ENCODE results near the gene C1QTNF12. TPM values are rescaled to one million over a fixed set of nuclear protein-coding genes. Genes with fewer than 3 reads are reported as not detected.

C1QTNF12 gene
- total and polyA plus RNA-seq, 2 experiments from 2014 or later = 2.1 to 3.1 TPM

DNA sequence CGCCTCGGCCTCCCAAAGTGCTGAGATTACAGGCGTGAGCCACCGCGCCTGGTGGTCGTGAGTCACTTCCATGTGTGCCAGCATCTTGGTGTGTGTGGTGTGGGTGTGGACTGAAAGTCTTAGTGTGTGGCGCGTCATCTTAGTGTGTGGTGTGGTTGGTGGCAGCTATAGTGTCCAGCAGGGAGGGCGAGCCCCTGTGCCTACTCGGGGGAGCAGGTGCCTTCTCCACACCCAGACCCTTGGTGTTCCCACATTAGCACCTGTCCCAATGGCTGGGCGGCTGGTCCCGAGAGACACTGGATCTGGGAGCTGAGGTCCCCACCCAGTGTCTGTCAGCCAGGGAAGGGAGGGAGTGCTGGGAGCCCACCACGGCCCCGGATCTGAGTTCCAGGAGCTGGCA is 36.5 kb upstream of the C1QTNF12 start:
- Histone ChIP-seq H3K4me3 (no peak overlapping the region), H3K36me3 (ENCODE audit: low read depth) (no peaks in the 10 kb centered on the region), H3K4me2 (ENCODE audit: unreplicated experiment) (no peak overlapping the region), H3K9me3 (ENCODE audit: low read depth) (no peaks in the 10 kb centered on the region), H3K79me2 (ENCODE audit: insufficient read depth) (no peaks in the 10 kb centered on the region), H3K9ac (no peak overlapping the region), H3K27me3 (replicated peaks; ENCODE audit: insufficient read depth) (no peaks in the 10 kb centered on the region), H2AFZ (no peak overlapping the region), H4K20me1 (ENCODE audit: insufficient read depth) (no peaks in the 10 kb centered on the region), H3F3A (ENCODE audit: insufficient read depth) (no peaks in the 10 kb centered on the region), H3K27ac (no peak overlapping the region), H3K9me2 (ENCODE audit: insufficient read depth) (no peaks in the 10 kb centered on the region), H3K4me1 (ENCODE audit: insufficient read depth) (no peaks in the 10 kb centered on the region)
- in situ Hi-C loops (cut with MboI) = no loop called here
- 71 to 75% methylated on average over 14 of the region's 14 CpGs for WGBS, 2 experiments (ENCODE audit: low coverage in 1 of 2, low lambda C conversion rate in 2 of 2, missing lambda C conversion rate in 2 of 2)
- TF ChIP-seq EZH2phosphoT487 (IDR thresholded peaks at IDR 0.05; ENCODE audit: insufficient read depth, low read depth) (no peak), EZH2 (IDR thresholded peaks at IDR 0.05; ENCODE audit: insufficient read depth, poor library complexity, severe bottlenecking) (no peak)
- DNase-seq = peak; percentile 56

- 42 to 44% methylated on average over 23 to 26 of the region's 26 CpGs for WGBS, 2 experiments (ENCODE audit: low coverage in 1 of 2, low lambda C conversion rate in 2 of 2, missing lambda C conversion rate in 2 of 2)
- Histone ChIP-seq H3F3A (ENCODE audit: insufficient read depth) (no peaks in the 10 kb centered on the region), H3K27me3 (replicated peaks; ENCODE audit: insufficient read depth) (no peaks in the 10 kb centered on the region), H3K27ac (no peak overlapping the region), H2AFZ (no peak overlapping the region), H3K36me3 (ENCODE audit: low read depth) (no peaks in the 10 kb centered on the region), H3K9me2 (ENCODE audit: insufficient read depth) (no peaks in the 10 kb centered on the region), H3K79me2 (ENCODE audit: insufficient read depth) (no peaks in the 10 kb centered on the region), H4K20me1 (ENCODE audit: insufficient read depth) (no peaks in the 10 kb centered on the region), H3K4me3 (no peak overlapping the region), H3K9ac (no peak overlapping the region), H3K9me3 (ENCODE audit: low read depth) (no peaks in the 10 kb centered on the region), H3K4me1 (ENCODE audit: insufficient read depth) (no peaks in the 10 kb centered on the region), H3K4me2 (ENCODE audit: unreplicated experiment) (no peak overlapping the region)
- in situ Hi-C loops (cut with MboI) = no loop called here
- TF ChIP-seq EZH2phosphoT487 (IDR thresholded peaks at IDR 0.05; ENCODE audit: insufficient read depth, low read depth) (no peak), EZH2 (IDR thresholded peaks at IDR 0.05; ENCODE audit: insufficient read depth, poor library complexity, severe bottlenecking) (no peak)
- peak; percentile 90 for DNase-seq
Measured at GRCh38 chr1:1281533-1282321, 35.2 kb upstream of the C1QTNF12 start.

DNA sequence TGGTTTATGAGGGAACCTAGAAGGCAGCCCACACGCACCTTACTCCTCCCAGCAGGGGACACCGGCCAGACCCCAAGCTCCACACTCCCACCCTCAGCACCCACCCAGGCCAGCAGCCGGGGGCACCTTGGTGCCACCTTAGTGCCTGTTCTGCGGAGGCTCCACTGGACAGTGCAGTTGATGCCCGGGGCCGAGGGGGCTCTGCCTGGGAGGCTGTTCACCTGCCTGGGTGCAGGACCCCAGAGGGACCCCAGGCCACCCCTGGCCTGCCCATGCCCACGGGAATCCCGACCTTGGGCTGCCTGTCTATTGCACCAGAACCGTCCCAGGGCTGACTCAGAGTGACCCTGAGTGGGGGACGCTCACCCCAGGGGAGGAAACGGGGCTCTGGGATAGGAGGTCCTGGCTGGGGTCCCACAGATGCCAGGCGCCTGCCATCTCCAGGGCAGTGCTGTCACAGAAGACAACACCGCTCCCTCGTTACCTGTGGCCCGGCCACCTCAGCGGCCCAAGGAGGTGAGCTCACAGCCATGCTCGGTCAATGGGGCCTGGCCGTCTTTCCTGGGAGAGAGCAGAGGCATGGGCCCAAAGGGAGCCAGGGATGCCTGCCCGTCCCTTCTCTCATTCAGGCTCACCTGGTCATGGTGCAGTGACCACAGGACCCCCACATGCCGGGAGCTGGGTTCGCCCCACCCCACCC is 34.4 kb upstream of the C1QTNF12 start:
- Histone ChIP-seq H3K36me3 (ENCODE audit: low read depth) (no peaks in the 10 kb centered on the region), H3K9ac (no peak overlapping the region), H3K9me3 (ENCODE audit: low read depth) (no peaks in the 10 kb centered on the region), H3K79me2 (ENCODE audit: insufficient read depth) (no peaks in the 10 kb centered on the region), H3K4me3 (no peak overlapping the region), H3K9me2 (ENCODE audit: insufficient read depth) (no peaks in the 10 kb centered on the region), H4K20me1 (ENCODE audit: insufficient read depth) (no peaks in the 10 kb centered on the region), H2AFZ (no peak overlapping the region), H3K27ac (no peak overlapping the region), H3K27me3 (replicated peaks; ENCODE audit: insufficient read depth) (no peaks in the 10 kb centered on the region), H3K4me1 (ENCODE audit: insufficient read depth) (no peaks in the 10 kb centered on the region), H3F3A (ENCODE audit: insufficient read depth) (no peaks in the 10 kb centered on the region), H3K4me2 (ENCODE audit: unreplicated experiment) (no peak overlapping the region)
- in situ Hi-C loops (cut with MboI) = no loop called here
- TF ChIP-seq EZH2phosphoT487 (IDR thresholded peaks at IDR 0.05; ENCODE audit: insufficient read depth, low read depth) (no peak), EZH2 (IDR thresholded peaks at IDR 0.05; ENCODE audit: insufficient read depth, poor library complexity, severe bottlenecking) (no peak)
- no peak for DNase-seq
- 88 to 92% methylated on average over 13 to 21 of the region's 21 CpGs for WGBS, 2 experiments (ENCODE audit: low coverage in 1 of 2, low lambda C conversion rate in 2 of 2, missing lambda C conversion rate in 2 of 2)

- Histone ChIP-seq H3F3A (ENCODE audit: insufficient read depth) (no peaks in the 10 kb centered on the region), H3K4me3 (no peak overlapping the region), H4K20me1 (ENCODE audit: insufficient read depth) (no peaks in the 10 kb centered on the region), H3K27me3 (replicated peaks; ENCODE audit: insufficient read depth) (no peaks in the 10 kb centered on the region), H2AFZ (no peak overlapping the region), H3K36me3 (ENCODE audit: low read depth) (no peaks in the 10 kb centered on the region), H3K9me2 (ENCODE audit: insufficient read depth) (no peaks in the 10 kb centered on the region), H3K4me2 (ENCODE audit: unreplicated experiment) (no peak overlapping the region), H3K79me2 (ENCODE audit: insufficient read depth) (no peaks in the 10 kb centered on the region), H3K4me1 (ENCODE audit: insufficient read depth) (no peaks in the 10 kb centered on the region), H3K27ac (no peak overlapping the region), H3K9ac (no peak overlapping the region), H3K9me3 (ENCODE audit: low read depth) (no peaks in the 10 kb centered on the region)
- in situ Hi-C loops (cut with MboI) = no loop called here
- DNase-seq = no peak
- WGBS, 2 experiments (ENCODE audit: low coverage in 1 of 2, low lambda C conversion rate in 2 of 2, missing lambda C conversion rate in 2 of 2) = 96 to 97% methylated on average over 17 of the region's 17 CpGs
- no peak for TF ChIP-seq EZH2phosphoT487 (IDR thresholded peaks at IDR 0.05; ENCODE audit: insufficient read depth, low read depth)
- TF ChIP-seq EZH2 (IDR thresholded peaks at IDR 0.05; ENCODE audit: insufficient read depth, poor library complexity, severe bottlenecking) = no peak
Measured at GRCh38 chr1:1279028-1279427, 32.5 kb upstream of the C1QTNF12 start.

All from GM23248 (cell line).